IMR-90 (cell line): ENCODE data around the gene TTC8. TPM values are rescaled to one million over a fixed set of nuclear protein-coding genes. Genes with fewer than 3 reads are reported as not detected.

ENCODE experiments used
- microRNA-seq, 2 experiments: library from miRNA; stranded (forward) in 1 of 2; unstranded in 1 of 2; fragments of 10-50 nt in 1 of 2; fragments of <30 nt in 1 of 2; gene quantifications in 1 of 2; microRNA quantifications in 1 of 2; one replicate each; pipeline versions ENCODE3 to v1.1.0; 2013 to 2020; ENCODE audit not compliant: insufficient read depth in 1 of 2, insufficient read length in 1 of 2, unreplicated experiment in 1 of 2
- polyA plus RNA-seq, 3 experiments: library from polyadenylated mRNA; depleted of rRNA; stranded (reverse); fragments of >200 nt; gene quantifications; 2 replicates each; pipeline ENCODE4 v1.2.3, GENCODE V29; 2012; ENCODE audit warnings: low replicate concordance in 1 of 3
- small RNA-seq, 5 experiments: library from RNA; depleted of rRNA; stranded (forward); fragments of <200 nt; gene quantifications; one replicate each; pipeline ENCODE3, GENCODE V24; 2012
- total RNA-seq: library from RNA; depleted of rRNA; stranded (reverse); fragments of >200 nt; gene quantifications from 2 replicates; pipeline ENCODE4 v1.2.3, GENCODE V29; 2012; rRNA removed

TTC8 gene
- total and polyA plus RNA-seq, 2 of the 4 experiments (the other 2 are of a cell fraction), result 48.9 to 84.2 TPM

Small RNA genes within 50 kb of the gene (microRNA-seq; reads per million reads assigned to microRNA genes)
- gene RF00019 (ENCODE audit: insufficient read depth, insufficient read length), result not detected
- gene RNU4-92P (ENCODE audit: insufficient read depth, insufficient read length), result not detected

Small RNA genes within 50 kb of the gene (small RNA-seq; reads per million reads assigned to genes)
- gene RF00019 (0 reads per million in 5 experiments), gene RNU4-92P (0 reads per million in 5 experiments)

Other genes starting within 250 kb of the TTC8 start
- 22.2 and 34.7 TPM in 2 replicates for gene EML5, start 31.7 kb upstream of the TTC8 start, total RNA-seq
- 5.7 and 8.1 TPM in 2 replicates for gene EML5, start 31.7 kb upstream of the TTC8 start, polyA plus RNA-seq (2012; rRNA removed)